HFF-Myc (cell line): ENCODE results near the gene TRIM14.
"Not testable (repeated sequence)": the region's sequence is repeated elsewhere in the genome, so short reads cannot be mapped to it uniquely, and the experiment has no call there.

ENCODE experiments used
- DNase-seq: peaks from one replicate; pipeline ENCODE4 v3.0.0-alpha.2; 2011; ENCODE audit warnings: low read depth; ENCODE audit errors: extremely low read depth
- H3K4me3 ChIP-seq: replicated peaks from 2 replicates; pipeline ENCODE4 v1.5.1; 2011; ENCODE audit warnings: low read depth, mild to moderate bottlenecking, control low read depth, low read length
- TF ChIP-seq, protein P1 (sequence below): IDR thresholded peaks from 2 replicates; pipeline ENCODE4 v1.5.1; 2012; ENCODE audit warnings: mild to moderate bottlenecking, low read depth, low read length, control low read depth; ENCODE audit errors: missing control alignments

Gene TRIM14

DNA sequence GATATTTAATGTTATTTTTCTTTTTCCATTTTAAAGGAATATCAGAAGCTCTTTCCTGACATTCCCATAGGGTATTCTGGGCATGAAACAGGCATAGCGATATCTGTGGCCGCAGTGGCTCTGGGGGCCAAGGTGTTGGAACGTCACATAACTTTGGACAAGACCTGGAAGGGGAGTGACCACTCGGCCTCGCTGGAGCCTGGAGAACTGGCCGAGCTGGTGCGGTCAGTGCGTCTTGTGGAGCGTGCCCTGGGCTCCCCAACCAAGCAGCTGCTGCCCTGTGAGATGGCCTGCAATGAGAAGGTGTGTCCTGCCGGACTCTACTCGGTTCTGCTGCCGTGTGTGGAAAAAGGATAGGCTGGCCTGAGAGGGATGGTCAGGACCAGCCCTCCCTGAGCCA, 38.2 kb downstream of the TRIM14 start:
- DNase-seq, result no peak
- TF ChIP-seq, protein P1, sequence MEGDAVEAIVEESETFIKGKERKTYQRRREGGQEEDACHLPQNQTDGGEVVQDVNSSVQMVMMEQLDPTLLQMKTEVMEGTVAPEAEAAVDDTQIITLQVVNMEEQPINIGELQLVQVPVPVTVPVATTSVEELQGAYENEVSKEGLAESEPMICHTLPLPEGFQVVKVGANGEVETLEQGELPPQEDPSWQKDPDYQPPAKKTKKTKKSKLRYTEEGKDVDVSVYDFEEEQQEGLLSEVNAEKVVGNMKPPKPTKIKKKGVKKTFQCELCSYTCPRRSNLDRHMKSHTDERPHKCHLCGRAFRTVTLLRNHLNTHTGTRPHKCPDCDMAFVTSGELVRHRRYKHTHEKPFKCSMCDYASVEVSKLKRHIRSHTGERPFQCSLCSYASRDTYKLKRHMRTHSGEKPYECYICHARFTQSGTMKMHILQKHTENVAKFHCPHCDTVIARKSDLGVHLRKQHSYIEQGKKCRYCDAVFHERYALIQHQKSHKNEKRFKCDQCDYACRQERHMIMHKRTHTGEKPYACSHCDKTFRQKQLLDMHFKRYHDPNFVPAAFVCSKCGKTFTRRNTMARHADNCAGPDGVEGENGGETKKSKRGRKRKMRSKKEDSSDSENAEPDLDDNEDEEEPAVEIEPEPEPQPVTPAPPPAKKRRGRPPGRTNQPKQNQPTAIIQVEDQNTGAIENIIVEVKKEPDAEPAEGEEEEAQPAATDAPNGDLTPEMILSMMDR, result no peak
- no peak overlapping the region for H3K4me3 ChIP-seq

DNA sequence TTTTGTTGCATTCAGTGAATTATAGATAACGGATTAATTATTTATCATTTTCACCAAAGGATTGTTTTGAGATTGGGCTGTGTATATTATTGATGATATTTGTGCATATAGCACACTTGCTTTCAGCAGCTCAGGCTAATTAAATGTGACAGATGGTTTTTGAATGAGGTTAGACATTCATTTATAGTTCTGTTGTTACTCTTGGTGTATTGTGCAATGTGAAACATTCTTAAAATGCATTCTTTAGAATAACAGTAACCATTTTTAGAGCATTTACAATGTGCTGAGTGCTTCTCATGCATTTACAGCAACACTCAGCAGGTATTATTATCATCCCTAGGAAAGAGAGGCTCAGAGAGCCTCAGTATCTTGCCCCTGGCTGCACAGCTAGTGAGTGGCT, 38.7 kb downstream of the TRIM14 start:
- TF ChIP-seq, protein P1, result no peak
- H3K4me3 ChIP-seq, result no peak overlapping the region
- DNase-seq, result no peak

DNA sequence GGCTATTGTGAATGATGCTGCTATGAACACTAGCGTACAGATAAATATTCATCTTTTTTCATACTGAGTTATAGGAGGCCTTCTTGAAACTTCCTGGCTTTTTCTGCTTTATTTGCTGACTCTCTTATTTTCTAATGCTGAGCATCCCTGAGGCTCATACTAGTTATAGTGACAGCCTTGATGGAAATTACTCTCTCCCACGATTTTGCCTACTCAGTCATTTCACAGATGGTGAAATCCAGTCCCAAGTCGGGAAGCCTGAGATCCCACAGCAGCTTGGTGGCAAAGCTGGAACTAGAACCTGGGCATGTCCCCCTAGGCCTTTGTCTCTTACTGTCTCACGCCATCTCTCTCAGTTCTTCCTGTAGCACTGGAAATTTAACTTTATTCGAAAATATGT, 40.1 kb downstream of the TRIM14 start:
- TF ChIP-seq, protein P1, result no peak
- H3K4me3 ChIP-seq, result no peak overlapping the region
- DNase-seq, result no peak

DNA sequence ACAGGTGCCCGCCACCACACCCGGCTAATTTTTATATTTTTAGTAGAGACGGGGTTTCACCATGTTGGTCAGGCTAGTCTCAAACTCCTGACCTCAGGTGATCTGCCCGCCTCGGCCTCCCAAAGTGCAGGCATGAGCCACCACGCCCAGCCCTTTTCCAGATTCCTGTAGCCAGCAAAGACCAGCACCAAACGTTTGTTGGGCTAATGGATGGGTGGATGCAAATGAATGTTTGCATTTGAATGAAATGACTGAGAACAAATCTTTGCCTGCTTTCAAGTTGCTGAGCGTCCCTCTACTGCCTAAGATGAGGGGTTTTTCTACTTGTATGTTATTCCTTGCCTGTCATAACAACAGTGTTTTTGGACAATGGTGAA, 42.5 kb downstream of the TRIM14 start:
- not testable (repeated sequence) for DNase-seq, H3K4me3 ChIP-seq

DNA sequence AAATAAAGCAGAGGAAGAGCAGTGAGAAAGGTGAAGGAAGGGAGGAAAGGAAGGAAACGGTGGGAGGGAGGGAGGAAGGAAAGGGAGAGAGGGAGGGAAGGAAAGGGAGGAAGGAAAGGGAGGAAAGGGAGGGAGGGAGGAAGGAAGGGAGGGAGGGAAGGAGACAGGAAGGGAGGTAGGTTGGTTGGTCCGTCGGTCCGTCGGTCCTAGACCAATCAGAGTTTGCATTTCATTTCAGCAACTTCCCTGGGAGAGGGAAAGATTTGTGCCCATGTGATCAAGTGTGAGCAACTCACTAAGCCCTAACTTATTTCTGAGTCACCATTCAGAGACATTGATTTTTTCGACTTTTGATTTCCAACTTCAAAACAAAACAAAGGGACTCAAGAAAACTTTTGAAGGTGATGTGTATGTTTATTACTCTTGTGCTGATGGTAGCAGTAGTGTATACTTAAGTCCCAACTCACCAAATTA, 43.7 kb downstream of the TRIM14 start:
- no peak overlapping the region for H3K4me3 ChIP-seq
- no peak for DNase-seq
- TF ChIP-seq, protein P1, result no peak

DNA sequence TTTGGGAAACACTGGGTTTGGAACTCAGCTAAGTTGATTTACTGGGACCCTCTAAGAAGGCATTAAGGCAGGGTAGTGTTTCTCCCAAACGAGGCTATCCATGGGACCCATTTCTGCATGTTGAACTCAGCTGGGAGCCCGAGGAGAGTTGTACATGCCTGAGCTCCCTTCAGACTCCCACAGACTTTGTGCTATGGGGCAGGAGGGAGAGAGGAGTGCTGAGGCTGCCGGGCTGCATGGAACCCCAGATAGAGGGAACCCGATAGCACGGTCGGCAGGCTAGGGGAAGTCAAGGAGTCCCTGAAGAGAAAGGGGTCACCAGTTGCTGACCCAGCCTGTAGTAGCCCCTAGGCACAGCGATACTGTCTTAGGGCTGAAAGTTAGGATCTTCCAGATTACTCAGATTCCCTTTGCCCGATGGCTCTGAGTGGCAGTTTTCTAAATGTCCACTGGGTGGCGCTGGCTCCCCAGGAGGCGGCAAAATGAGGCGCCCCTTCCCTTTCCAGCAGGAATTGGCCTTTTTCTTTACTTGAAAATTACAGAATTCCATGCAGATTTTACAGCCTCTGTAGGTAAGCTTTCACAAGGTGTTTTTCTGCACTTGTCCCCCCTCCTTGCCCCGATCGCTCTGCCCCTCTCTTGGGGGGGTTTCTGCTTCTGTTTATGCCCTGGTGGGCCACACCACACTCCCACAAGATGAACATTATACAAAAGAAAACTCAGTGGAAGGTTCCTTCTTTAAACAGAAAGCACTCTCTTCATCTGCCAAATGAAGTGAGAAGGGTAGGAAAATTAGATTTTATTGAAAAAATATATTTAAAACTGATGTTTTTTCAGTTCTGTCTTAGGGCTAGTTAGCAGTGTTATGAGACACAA, 44.7 kb downstream of the TRIM14 start:
- TF ChIP-seq, protein P1, result peak; percentile 97
- no peak for DNase-seq
- H3K4me3 ChIP-seq, result no peak overlapping the region

DNA sequence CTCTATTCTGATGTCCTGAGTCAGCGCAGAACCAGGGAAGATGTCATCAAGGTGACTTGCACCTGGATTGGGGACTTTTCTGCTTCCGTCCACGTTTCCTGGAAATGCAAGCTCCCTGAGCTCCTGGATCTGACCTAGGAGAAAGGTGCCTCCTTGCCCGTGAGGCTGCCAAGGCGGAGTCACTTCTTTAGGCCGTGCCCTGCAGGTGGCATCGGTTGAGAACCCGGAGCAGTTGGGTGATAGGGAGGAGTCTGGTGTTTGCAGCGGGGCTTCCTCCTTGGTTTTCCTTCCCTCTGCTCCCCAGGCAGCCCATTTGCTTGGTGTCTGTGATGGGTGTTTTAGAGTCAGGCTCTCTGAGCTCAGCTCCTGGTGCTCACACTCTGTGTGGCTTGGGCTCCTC, 47.3 kb downstream of the TRIM14 start:
- DNase-seq, result no peak
- TF ChIP-seq, protein P1, result no peak
- no peak overlapping the region for H3K4me3 ChIP-seq
